K562 (cell line): ENCODE measurements around the gene GBX1. TPM values are rescaled to one million over a fixed set of nuclear protein-coding genes. Genes with fewer than 3 reads are reported as not detected.

Source experiments
- ATAC-seq: fragments of 200-7000 bp; cut with Tn5 transposase; 3 replicates; pipeline ENCODE4 v1.9.1; 2020; ENCODE audit warnings: moderate library complexity
- BruUV-seq: library from RNA; stranded (reverse); fragments of 400-500 nt; replicated peaks from 2 replicates; lab custom pipeline; 2021; lab: Mats Ljungman, UMichigan
- CTCF ChIA-PET: fragments of 300-600 bp; formaldehyde crosslinking; extraction: SDS; loops from one replicate; lab custom pipeline; 2021; ENCODE audit warnings: low intra/inter-chr PET ratio; lab: Yijun Ruan, JAX
- POLR2A ChIA-PET: fragments of 300-600, 350-650 bp; sonication (Branson Sonifier 250); formaldehyde crosslinking; extraction: SDS; loops from one replicate; lab custom pipeline; 2021; ENCODE audit warnings: antibody characterized with exemption, inconsistent platforms; lab: Yijun Ruan, JAX
- DNase-seq, 4 experiments: peaks; one replicate each; pipeline versions ENCODE4 v3.0.0 to v3.0.0-alpha.2; 2011 to 2018; ENCODE audit warnings: low spot score in 3 of 4, mixed read lengths in 3 of 4; ENCODE audit errors: extremely low read depth in 1 of 4
- FAIRE-seq: peaks from 2 replicates; lab custom pipeline; 2011; peaks lifted over from hg19 to GRCh38; lab: Jason Lieb, UNC
- H2AFZ ChIP-seq: 2 replicates; pipeline ENCODE4 v1.6.0; 2011; ENCODE audit warnings: low read depth, low read length, control low read depth, inconsistent platforms
- H3K27ac ChIP-seq: fragments of 200-600 bp; 3 replicates; pipeline ENCODE4 v1.8.0; 2011; ENCODE audit warnings: low read depth, mild to moderate bottlenecking, control low read depth, inconsistent platforms, low read length, moderate library complexity, mixed read lengths; ENCODE audit errors: extremely low read depth
- H3K27me3 ChIP-seq, 2 experiments: fragments of 300-600 bp in 1 of 2; 2 replicates in 1 of 2; 3 replicates in 1 of 2; pipeline versions ENCODE4 v1.6.0 to v1.8.0; 2011; ENCODE audit warnings: inconsistent platforms in 2 of 2, low read length in 2 of 2, mild to moderate bottlenecking in 1 of 2, mixed read lengths in 1 of 2, moderate library complexity in 1 of 2; ENCODE audit not compliant: control insufficient read depth in 2 of 2, insufficient read depth in 2 of 2
- H3K36me3 ChIP-seq: fragments of 300-600 bp; 3 replicates; pipeline ENCODE4 v1.8.0; 2011; ENCODE audit warnings: mild to moderate bottlenecking, low read length, inconsistent platforms; ENCODE audit not compliant: control insufficient read depth, insufficient read depth
- H3K4me1 ChIP-seq, 2 experiments: fragments of 200-600 bp in 1 of 2; replicated peaks in 1 of 2; 2 replicates in 1 of 2; 3 replicates in 1 of 2; pipeline versions ENCODE4 v1.5.1 to v1.8.0; 2011; ENCODE audit warnings: inconsistent platforms in 2 of 2, low read length in 2 of 2, mild to moderate bottlenecking in 1 of 2, mixed read lengths in 1 of 2, moderate library complexity in 1 of 2; ENCODE audit not compliant: control insufficient read depth in 2 of 2, insufficient read depth in 2 of 2
- H3K4me2 ChIP-seq: 2 replicates; pipeline ENCODE4 v1.6.1; 2011; ENCODE audit warnings: low read length, control low read depth, inconsistent platforms, mixed read lengths; ENCODE audit not compliant: insufficient read depth
- H3K4me3 ChIP-seq: fragments of 200-600 bp; sonication (generic), shearing (Covaris generic); 2 replicates; pipeline ENCODE4 v1.5.1; 2016; ENCODE audit warnings: control low read depth, inconsistent platforms
- H3K79me2 ChIP-seq: fragments of 200-600 bp; 3 replicates; pipeline ENCODE4 v1.8.0; 2011; ENCODE audit warnings: low read length, inconsistent platforms; ENCODE audit not compliant: control insufficient read depth, insufficient read depth
- H3K9ac ChIP-seq, 2 experiments: 2 replicates each; pipeline versions ENCODE4 v1.6.0 to v1.6.1; 2011; ENCODE audit warnings: low read depth in 2 of 2, low read length in 2 of 2, control low read depth in 1 of 2, inconsistent platforms in 1 of 2, mild to moderate bottlenecking in 1 of 2, mixed read lengths in 1 of 2; ENCODE audit not compliant: insufficient read depth in 1 of 2
- H3K9me1 ChIP-seq: one replicate; pipeline ENCODE4 v1.6.0; 2011; ENCODE audit warnings: inconsistent platforms, mild to moderate bottlenecking, low read length, moderate library complexity; ENCODE audit not compliant: control insufficient read depth, insufficient read depth
- H3K9me3 ChIP-seq: replicated peaks from 2 replicates; pipeline ENCODE4 v1.5.1; 2011; ENCODE audit warnings: low read depth, low read length, inconsistent platforms; ENCODE audit not compliant: control insufficient read depth, insufficient read depth
- H4K20me1 ChIP-seq: replicated peaks from 2 replicates; pipeline ENCODE4 v1.6.1; 2011; ENCODE audit warnings: low read length, inconsistent platforms, mixed read lengths; ENCODE audit not compliant: control insufficient read depth, insufficient read depth
- BMI1 ChIP-seq: fragments of 150-350 bp; IDR thresholded peaks from 2 replicates; pipeline ENCODE4 v1.6.1; 2014; ENCODE audit warnings: low read length
- CBFB ChIP-seq: sonication (generic); formaldehyde crosslinking; IDR thresholded peaks from 2 replicates; pipeline ENCODE4 v1.4.0; 2020; ENCODE audit warnings: mild to moderate bottlenecking, missing genetic modification reagents
- CHCHD3 ChIP-seq: fragments of 250-450 bp; sonication (Bioruptor Pico); IDR thresholded peaks from 2 replicates; pipeline ENCODE4 v2.1.2; 2022; ENCODE audit warnings: mild to moderate bottlenecking
- FOXJ3 ChIP-seq: sonication (generic); formaldehyde crosslinking; IDR thresholded peaks from 2 replicates; pipeline ENCODE4 v1.4.0; 2020; ENCODE audit warnings: mild to moderate bottlenecking, missing genetic modification reagents
- HCFC1 ChIP-seq: IDR thresholded peaks from 2 replicates; pipeline ENCODE4 v1.6.1; 2012; ENCODE audit warnings: low read depth, low read length, improper control_type of control experiment
- MXI1 ChIP-seq: IDR thresholded peaks from 2 replicates; pipeline ENCODE4 v1.6.1; 2011; ENCODE audit warnings: low read depth, mild to moderate bottlenecking, improper control_type of control experiment, low read length
- NFXL1 ChIP-seq: fragments of 450-650 bp; formaldehyde crosslinking; IDR thresholded peaks from 2 replicates; pipeline ENCODE4 v1.4.0; 2021; ENCODE audit warnings: mild to moderate bottlenecking
- POLR2H ChIP-seq: IDR thresholded peaks from 2 replicates; pipeline ENCODE4 v1.6.1; 2016; ENCODE audit warnings: missing genetic modification characterization, low read depth, mild to moderate bottlenecking, control low read depth, missing compliant biosample characterization, moderate library complexity
- SREBF1 ChIP-seq: fragments of 150-350 bp; IDR thresholded peaks from 2 replicates; pipeline ENCODE4 v1.6.1; 2014; ENCODE audit warnings: antibody characterized with exemption, low read depth, low read length, borderline replicate concordance
- TCF3 ChIP-seq: sonication (generic); formaldehyde crosslinking; IDR thresholded peaks from 2 replicates; pipeline ENCODE4 v1.4.0; 2020; ENCODE audit warnings: mild to moderate bottlenecking, missing genetic modification reagents
- TEAD4 ChIP-seq, 2 experiments: sonication (generic) in 1 of 2; formaldehyde crosslinking in 1 of 2; IDR thresholded peaks; 2 replicates each; pipeline versions ENCODE4 v1.6.1 to v1.8.0; 2012 to 2022; ENCODE audit warnings: borderline replicate concordance in 1 of 2, inconsistent platforms in 1 of 2, low read length in 1 of 2, mild to moderate bottlenecking in 1 of 2, missing genetic modification reagents in 1 of 2
- U2AF1 ChIP-seq: fragments of 200-400 bp; formaldehyde crosslinking; optimal IDR thresholded peaks from 2 replicates; pipeline ENCODE3; 2017; ENCODE audit warnings: mild to moderate bottlenecking, low read depth, low read length, moderate library complexity
- ZFP30 ChIP-seq: fragments of 250-450 bp; sonication (Bioruptor Pico); IDR thresholded peaks from 2 replicates; pipeline ENCODE4 v1.8.0; 2022; ENCODE audit warnings: moderate library complexity, mild to moderate bottlenecking, inconsistent platforms, borderline replicate concordance
- ZNF133 ChIP-seq: fragments of 250-450 bp; sonication (Bioruptor Pico); IDR thresholded peaks from 2 replicates; pipeline ENCODE4 v1.4.0; 2020; ENCODE audit warnings: mild to moderate bottlenecking
- ZNF134 ChIP-seq: fragments of 250-450 bp; sonication (Bioruptor Pico); conservative IDR thresholded peaks from 2 replicates; pipeline ENCODE4 v1.4.0; 2020
- ZNF184 ChIP-seq: sonication (generic); formaldehyde crosslinking; IDR thresholded peaks from 2 replicates; pipeline ENCODE4 v1.5.0; 2020; ENCODE audit warnings: missing genetic modification reagents
- ZNF444 ChIP-seq: fragments of 250-450 bp; sonication (Bioruptor Pico); IDR thresholded peaks from 2 replicates; pipeline ENCODE4 v1.4.0; 2020; ENCODE audit warnings: mild to moderate bottlenecking, moderate library complexity
- ZNF830 ChIP-seq: fragments of 250-450 bp; sonication (Bioruptor Pico); IDR thresholded peaks from 2 replicates; pipeline ENCODE4 v1.5.0; 2021; ENCODE audit warnings: mild to moderate bottlenecking
- WGBS: fragments of 100-300 bp; shearing (Covaris generic); methylation state at CpG from one replicate; pipeline ENCODE4 v1.1.6; 2016; ENCODE audit warnings: low coverage, mixed read lengths; ENCODE audit not compliant: insufficient coverage; ENCODE audit errors: missing lambda C conversion rate; 5-methylcytosine and 5-hydroxymethylcytosine counted together
- in situ Hi-C: fragments of 300-500 bp; cut with MboI; formaldehyde crosslinking; loops from 4 replicates; pipeline ENCODE4 v1.15.0; 2018; ENCODE audit warnings: inconsistent platforms, mixed read lengths
- intact Hi-C: fragments of 100-400 bp; cut with micrococcal nuclease; formaldehyde crosslinking; loops from 2 replicates; pipeline ENCODE4 v1.14.2; 2022
- polyA plus RNA-seq, 8 experiments: library from polyadenylated mRNA; depleted of rRNA in 4 of 8; stranded (reverse) in 5 of 8; unstranded in 3 of 8; fragments of >200 nt; fragmentation: Nextera tagmentation in 2 of 8; fragmentation: Illumina TruSeq in 1 of 8; extraction: Ambion mirVana in 2 of 8; extraction: Trizol in 1 of 8; gene quantifications; 2 replicates each; pipeline versions ENCODE4 v1.2.1 to v1.2.3, GENCODE V29; 2011 to 2014; ENCODE audit warnings: inconsistent platforms in 1 of 8, missing spikeins in 1 of 8
- total RNA-seq, 7 experiments: library from RNA; depleted of rRNA in 6 of 7; stranded (reverse); fragments of >200 nt in 6 of 7; fragmentation: Illumina TruSeq in 2 of 7; extraction: Trizol in 2 of 7; gene quantifications; 2 replicates each; pipeline versions ENCODE4 v1.2.1 to v1.2.3, GENCODE V29; 2011 to 2021; ENCODE audit warnings: low replicate concordance in 1 of 7
- TF ChIP-seq, protein P1 (sequence below): sonication (generic); formaldehyde crosslinking; IDR thresholded peaks from 2 replicates; pipeline ENCODE4 v1.8.1; 2023; ENCODE audit warnings: mild to moderate bottlenecking, missing genetic modification reagents

The GBX1 gene
- total and polyA plus RNA-seq, 9 of the 15 experiments (the other 6 are each of a cell fraction or from before 2014, with no cell fraction given) = not detected

DNA sequence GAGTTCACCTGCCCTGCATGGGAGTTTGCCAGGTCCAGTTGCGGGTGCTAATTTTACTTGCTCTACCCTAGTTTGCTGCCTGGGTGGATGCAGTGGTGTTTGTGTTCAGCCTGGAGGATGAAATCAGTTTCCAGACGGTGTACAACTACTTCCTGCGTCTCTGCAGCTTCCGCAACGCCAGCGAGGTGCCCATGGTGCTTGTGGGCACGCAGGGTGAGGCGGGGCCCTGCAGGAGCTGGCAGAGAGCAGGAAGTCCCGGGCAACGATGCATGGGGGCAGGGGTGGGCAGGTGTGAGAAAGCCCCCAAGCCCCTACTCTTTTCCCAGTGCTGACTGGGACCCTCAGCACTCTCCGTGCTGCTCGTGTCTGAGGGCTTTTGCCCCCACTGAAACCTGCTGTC, 49.9 kb downstream of the GBX1 start:
- Histone ChIP-seq H3K9ac (no peak overlapping the region), H4K20me1 (peaks cover 39% of the 10 kb centered on the region), H3K27me3 (no peaks in the 10 kb centered on the region), H2AFZ (no peak overlapping the region), H3K4me2 (no peak overlapping the region), H3K4me1 (peaks cover 15 to 59% of the 10 kb centered on the region in 2 experiments), H3K4me3 (no peak overlapping the region), H3K9me3 (no peaks in the 10 kb centered on the region)
- intact Hi-C loops = no loop called here
- FAIRE-seq (no peak), ATAC-seq (no peak), DNase-seq (no peak)
- ChIA-PET CTCF (no interaction called here), POLR2A (interaction anchor here (0.6 to 1.2 kb wide), 3 partner anchors 19 to 66 kb away, joined by 3 to 5 read pairs (median 3); no protein-coding TSS in a partner anchor)
- BruUV-seq = no TSS peak
- TF ChIP-seq NFXL1 (no peak), TCF3 (no peak), MXI1 (no peak), ZFP30 (CRISPR knock-in tag) (no peak), ZNF133 (CRISPR knock-in tag) (no peak), CBFB (CRISPR knock-in tag) (no peak), ZNF830 (CRISPR knock-in tag) (no peak), ZNF134 (CRISPR knock-in tag) (no peak), SREBF1 (no peak), ZNF444 (CRISPR knock-in tag) (no peak), POLR2H (no peak), CHCHD3 (CRISPR knock-in tag) (no peak), TEAD4 (IDR thresholded peaks at IDR 0.05; ENCODE audit: low read length) (no peak), TEAD4 (CRISPR knock-in tag; IDR thresholded peaks at IDR 0.05; ENCODE audit: borderline replicate concordance) (no peak), ZNF184 (CRISPR knock-in tag) (no peak), U2AF1 (no peak), HCFC1 (no peak), FOXJ3 (CRISPR knock-in tag) (no peak), BMI1 (no peak)
- TF ChIP-seq, protein P1, sequence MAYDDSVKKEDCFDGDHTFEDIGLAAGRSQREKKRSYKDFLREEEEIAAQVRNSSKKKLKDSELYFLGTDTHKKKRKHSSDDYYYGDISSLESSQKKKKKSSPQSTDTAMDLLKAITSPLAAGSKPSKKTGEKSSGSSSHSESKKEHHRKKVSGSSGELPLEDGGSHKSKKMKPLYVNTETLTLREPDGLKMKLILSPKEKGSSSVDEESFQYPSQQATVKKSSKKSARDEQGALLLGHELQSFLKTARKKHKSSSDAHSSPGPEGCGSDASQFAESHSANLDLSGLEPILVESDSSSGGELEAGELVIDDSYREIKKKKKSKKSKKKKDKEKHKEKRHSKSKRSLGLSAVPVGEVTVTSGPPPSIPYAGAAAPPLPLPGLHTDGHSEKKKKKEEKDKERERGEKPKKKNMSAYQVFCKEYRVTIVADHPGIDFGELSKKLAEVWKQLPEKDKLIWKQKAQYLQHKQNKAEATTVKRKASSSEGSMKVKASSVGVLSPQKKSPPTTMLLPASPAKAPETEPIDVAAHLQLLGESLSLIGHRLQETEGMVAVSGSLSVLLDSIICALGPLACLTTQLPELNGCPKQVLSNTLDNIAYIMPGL (CRISPR knock-in tag) = no peak
- TF ChIP-seq, all 486 proteins: peak for 0
- WGBS = 96% methylated on average over 12 of the region's 12 CpGs
- in situ Hi-C loops = no loop called here
- peaks cover 88% of the 10 kb centered on the region; the same call in 2 of the 3 replicates for H3K36me3 ChIP-seq
- peaks cover 33% of the 10 kb centered on the region for H3K79me2 ChIP-seq
- peaks cover 13% of the 10 kb centered on the region for H3K9me1 ChIP-seq
- H3K27ac ChIP-seq = no peak overlapping the region
